DMS79 treated with DMSO at 0.1 percent for 48 hours (cell line): ENCODE data around the gene MAIP1.

Experiments
- DNase-seq: peaks from one replicate; lab custom pipeline; 2025; lab: John Stamatoyannopoulos, UW

Gene MAIP1

DNA sequence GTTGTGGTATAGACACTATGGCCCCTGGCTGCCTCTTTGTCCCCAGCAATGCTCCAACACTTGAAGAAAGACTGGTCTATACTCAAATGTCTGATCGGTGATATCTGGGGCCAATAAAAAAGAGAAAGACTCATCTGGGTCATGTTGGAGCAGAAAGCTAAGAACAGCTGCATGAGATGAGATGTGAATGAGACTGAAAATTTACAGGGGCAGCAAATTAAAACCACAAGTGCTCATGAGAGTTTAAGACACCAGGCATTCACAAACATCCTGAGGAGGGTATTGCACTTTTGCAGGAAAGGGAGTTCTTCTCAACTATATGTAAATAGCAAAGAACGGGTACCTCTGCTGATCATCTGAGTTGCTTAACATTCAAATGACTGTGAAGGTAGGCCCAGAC is 36.3 kb downstream of the MAIP1 start:
- no peak for DNase-seq

DNA sequence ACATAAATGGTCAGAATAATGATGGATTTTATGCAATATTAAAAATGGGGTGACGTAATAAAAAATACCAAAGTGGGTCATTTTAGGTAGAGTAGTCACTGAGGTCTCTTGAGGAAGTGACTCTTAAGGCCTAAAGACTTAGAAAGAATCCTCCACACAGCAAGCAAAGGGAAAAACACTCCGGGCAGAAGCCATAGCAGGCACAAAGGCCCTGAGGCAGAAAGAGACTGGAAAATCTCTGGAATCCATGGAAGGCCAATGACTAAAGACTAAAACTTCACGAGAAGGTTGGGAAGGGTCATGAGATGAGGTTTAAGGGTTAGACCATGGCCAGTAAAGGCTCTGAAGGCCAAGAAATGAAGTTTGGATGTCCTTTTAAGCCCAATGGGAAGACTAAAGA is 36.9 kb downstream of the MAIP1 start:
- no peak for DNase-seq

- no peak for DNase-seq
Observed at GRCh38 chr2:199994371-199994770, 39.0 kb downstream of the MAIP1 start.

- no peak for DNase-seq
Observed at GRCh38 chr2:199994896-199995295, 39.5 kb downstream of the MAIP1 start.

- DNase-seq: no peak
Observed at GRCh38 chr2:199997296-199997695, 41.9 kb downstream of the MAIP1 start.

GRCh38 chr2:199999166-199999565 is 43.8 kb downstream of the MAIP1 start:
- no peak for DNase-seq

GRCh38 chr2:200000444-200001163 is 45.2 kb downstream of the MAIP1 start:
- DNase-seq: no peak

GRCh38 chr2:200003444-200003843 is 48.1 kb downstream of the MAIP1 start:
- DNase-seq: no peak

DNA sequence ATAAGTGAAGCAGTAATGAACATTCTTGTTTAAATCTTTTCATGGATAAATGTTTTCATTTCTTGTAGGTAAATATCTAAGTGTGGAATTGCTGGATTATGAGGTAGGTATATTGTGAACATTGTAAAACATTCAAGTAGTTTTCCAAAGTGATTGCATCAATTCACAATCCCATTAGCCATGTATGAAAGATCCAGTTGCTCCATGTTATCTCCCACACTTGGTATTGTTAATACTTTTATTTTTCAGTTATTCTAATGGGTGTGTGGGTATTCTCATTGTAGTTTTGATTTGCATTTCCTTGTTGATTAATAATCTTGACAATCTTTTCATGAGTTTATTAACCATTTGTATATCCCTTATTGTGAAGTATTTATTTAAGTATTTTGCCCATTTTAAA is 50.3 kb downstream of the MAIP1 start:
- DNase-seq: no peak

DNA sequence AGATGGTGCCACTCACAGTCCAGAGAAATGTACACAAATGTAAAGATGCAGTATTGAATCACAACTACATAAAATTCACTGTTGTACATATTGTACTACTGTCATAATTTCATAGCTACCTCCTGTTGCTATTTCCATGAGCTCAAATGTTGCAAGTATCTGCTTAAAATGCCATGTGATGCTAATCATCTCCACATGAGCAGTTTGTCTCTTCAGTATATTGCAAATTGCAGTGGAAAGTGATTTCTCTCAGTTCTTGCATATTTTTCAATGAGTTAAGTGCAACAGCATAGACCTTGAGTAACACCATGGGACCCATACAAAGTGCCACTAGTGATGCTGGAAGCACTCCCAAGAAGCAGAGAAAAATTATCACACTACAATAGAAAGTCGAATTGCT is 51.9 kb downstream of the MAIP1 start:
- DNase-seq: no peak

DNA sequence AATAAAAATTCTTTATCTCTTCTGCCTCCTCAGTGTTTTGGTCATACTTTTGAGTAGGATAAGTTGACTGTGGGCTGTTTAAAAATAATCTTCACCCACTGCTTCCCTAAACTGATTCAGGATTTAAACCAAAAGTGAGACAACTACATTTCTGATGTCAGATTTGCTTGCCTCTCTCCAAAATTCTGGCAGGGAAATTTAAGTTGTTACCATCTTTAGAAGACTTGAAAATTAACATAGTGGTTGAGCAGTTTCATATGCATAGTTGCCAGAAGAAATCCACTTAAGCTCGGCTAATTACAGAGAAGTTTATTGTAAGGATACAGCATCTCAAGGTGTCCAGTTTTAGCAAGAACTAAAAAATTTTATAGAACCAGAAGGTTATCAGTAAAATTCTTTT is 57.0 kb downstream of the MAIP1 start:
- DNase-seq: no peak
